ENCODE data around the gene CT45A8.
"Not testable (repeated sequence)": the region's sequence is repeated elsewhere in the genome, so short reads cannot be mapped to it uniquely, and the experiment has no call there.

CT45A8 gene

GRCh38 chrX:135854438-135854837, at the start of gene CT45A8:
CT45A8 (minus strand) TSS chrX:135854538; CDS start chrX:135850783, 3,755 bp downstream.
- not testable (repeated sequence) for DNase-seq; H3K4me3 Mint-ChIP-seq; H3K36me3 Mint-ChIP-seq (ENCODE audit: low read depth); ATAC-seq; H3K27me3 Mint-ChIP-seq; H3K9me3 Mint-ChIP-seq; H3K4me1 Mint-ChIP-seq; H3K27ac Mint-ChIP-seq

- Mint-ChIP-seq H3K36me3 (ENCODE audit: low read depth) (no peaks in the 10 kb centered on the region), H3K27me3 (no peaks in the 10 kb centered on the region), H3K4me3 (no peak within 1 kb of the TSS), H3K9me3 (no peaks in the 10 kb centered on the region), H3K4me1 (no peaks in the 10 kb centered on the region), H3K27ac (no peak within 1 kb of the TSS)
- ATAC-seq (no peak), DNase-seq (no peak)
Observed at GRCh38 chrX:135893294-135893817, 39.0 kb upstream of the CT45A8 start, which contains the start of the genes CT45A10 and SAGE1. CT45A10 (minus strand) TSS chrX:135893444; CDS start chrX:135885344, 8,100 bp downstream. SAGE1 (plus strand) TSS chrX:135893716; CDS start chrX:135896243, 2,527 bp downstream.

DNA sequence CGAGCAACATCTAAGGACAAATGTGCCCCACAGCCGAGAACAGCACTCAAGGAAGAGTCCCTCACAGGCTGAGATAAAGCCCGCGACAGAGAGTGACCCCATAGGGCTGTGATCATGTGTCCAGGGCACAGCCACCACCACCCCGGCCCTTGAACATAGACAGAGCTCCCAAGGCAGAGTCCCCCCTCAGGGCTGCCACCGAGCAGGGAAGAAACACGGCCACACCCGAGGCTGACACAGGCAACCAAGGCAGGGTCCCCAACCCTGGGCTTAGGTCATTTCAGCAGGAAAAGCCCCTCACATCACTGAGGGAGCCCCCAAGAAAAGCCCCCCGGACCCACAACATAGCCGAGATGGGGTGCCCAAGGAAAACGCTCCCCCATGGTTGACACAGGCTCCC, 38.4 kb upstream of the CT45A8 start:
- DNase-seq (no peak), ATAC-seq (no peak)
- Mint-ChIP-seq H3K27ac (no peak overlapping the region), H3K4me1 (no peaks in the 10 kb centered on the region), H3K27me3 (no peaks in the 10 kb centered on the region), H3K36me3 (ENCODE audit: low read depth) (no peaks in the 10 kb centered on the region), H3K4me3 (no peak overlapping the region), H3K9me3 (no peaks in the 10 kb centered on the region)

GRCh38 chrX:135890087-135890585, 35.8 kb upstream of the CT45A8 start:
- ATAC-seq, result no peak
- Mint-ChIP-seq H3K9me3 (no peaks in the 10 kb centered on the region), H3K4me1 (no peaks in the 10 kb centered on the region), H3K36me3 (ENCODE audit: low read depth) (no peaks in the 10 kb centered on the region), H3K27me3 (no peaks in the 10 kb centered on the region), H3K4me3 (no peak overlapping the region), H3K27ac (no peak overlapping the region)
- DNase-seq, result no peak

- not testable (repeated sequence) for H3K4me3 Mint-ChIP-seq; H3K36me3 Mint-ChIP-seq (ENCODE audit: low read depth); H3K27ac Mint-ChIP-seq; H3K9me3 Mint-ChIP-seq; H3K27me3 Mint-ChIP-seq; H3K4me1 Mint-ChIP-seq; ATAC-seq
- peak; percentile 50 for DNase-seq
Observed at GRCh38 chrX:135888976-135889375, 34.6 kb upstream of the CT45A8 start.

- not testable (repeated sequence) for H3K27me3 Mint-ChIP-seq; H3K36me3 Mint-ChIP-seq (ENCODE audit: low read depth); H3K4me3 Mint-ChIP-seq; H3K27ac Mint-ChIP-seq; H3K4me1 Mint-ChIP-seq; H3K9me3 Mint-ChIP-seq; ATAC-seq; DNase-seq
Observed at GRCh38 chrX:135888230-135888629, 33.9 kb upstream of the CT45A8 start.

- not testable (repeated sequence) for ATAC-seq; H3K36me3 Mint-ChIP-seq (ENCODE audit: low read depth); H3K9me3 Mint-ChIP-seq; H3K4me1 Mint-ChIP-seq; DNase-seq; H3K27ac Mint-ChIP-seq; H3K27me3 Mint-ChIP-seq; H3K4me3 Mint-ChIP-seq
Observed at GRCh38 chrX:135882741-135883140, 28.4 kb upstream of the CT45A8 start.

- not testable (repeated sequence) for ATAC-seq; H3K27ac Mint-ChIP-seq; H3K4me3 Mint-ChIP-seq; DNase-seq; H3K36me3 Mint-ChIP-seq (ENCODE audit: low read depth); H3K4me1 Mint-ChIP-seq; H3K27me3 Mint-ChIP-seq; H3K9me3 Mint-ChIP-seq
Observed at GRCh38 chrX:135871712-135872111, 17.4 kb upstream of the CT45A8 start, which contains the start of gene CT45A9. CT45A9 (minus strand) TSS chrX:135871812; CDS start chrX:135868061, 3,751 bp downstream.

GRCh38 chrX:135837180-135837579, 17.2 kb downstream of the CT45A8 start, which contains the start of gene CT45A7:
CT45A7 (minus strand) TSS chrX:135837280; CDS start chrX:135833533, 3,747 bp downstream.
- ATAC-seq; H3K27me3 Mint-ChIP-seq; H3K36me3 Mint-ChIP-seq (ENCODE audit: low read depth); H3K4me3 Mint-ChIP-seq; H3K9me3 Mint-ChIP-seq; H3K4me1 Mint-ChIP-seq; H3K27ac Mint-ChIP-seq; DNase-seq: not testable (repeated sequence)

DNA sequence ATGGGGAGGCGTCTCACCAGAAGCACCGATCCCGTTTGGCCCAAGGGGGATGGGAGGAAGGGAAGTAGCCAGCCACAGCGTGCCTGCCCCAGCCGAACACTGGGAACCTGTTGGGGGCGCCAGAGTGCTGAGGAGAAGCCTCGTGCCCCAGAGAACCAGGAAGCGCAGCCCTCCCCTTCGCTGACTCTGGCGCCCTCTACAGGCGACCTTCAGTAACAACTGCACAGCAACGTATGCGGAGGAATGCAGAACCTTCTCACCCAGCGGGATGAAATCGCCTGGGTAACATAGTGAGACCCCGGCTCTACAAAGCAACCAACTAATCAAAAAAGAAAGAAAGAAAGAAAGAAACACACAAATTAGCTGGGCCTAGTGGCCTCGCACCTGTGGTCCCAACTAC, 34.4 kb downstream of the CT45A8 start, which contains the start of gene CT45A2:
TSS of gene CT45A2 (minus strand) at position 101 of the 400 bp plus-strand sequence. CDS start 3,747 bp downstream, outside the sequence.
- H3K4me1 Mint-ChIP-seq; H3K36me3 Mint-ChIP-seq (ENCODE audit: low read depth); ATAC-seq; DNase-seq; H3K27me3 Mint-ChIP-seq; H3K4me3 Mint-ChIP-seq; H3K9me3 Mint-ChIP-seq; H3K27ac Mint-ChIP-seq: not testable (repeated sequence)

DNA sequence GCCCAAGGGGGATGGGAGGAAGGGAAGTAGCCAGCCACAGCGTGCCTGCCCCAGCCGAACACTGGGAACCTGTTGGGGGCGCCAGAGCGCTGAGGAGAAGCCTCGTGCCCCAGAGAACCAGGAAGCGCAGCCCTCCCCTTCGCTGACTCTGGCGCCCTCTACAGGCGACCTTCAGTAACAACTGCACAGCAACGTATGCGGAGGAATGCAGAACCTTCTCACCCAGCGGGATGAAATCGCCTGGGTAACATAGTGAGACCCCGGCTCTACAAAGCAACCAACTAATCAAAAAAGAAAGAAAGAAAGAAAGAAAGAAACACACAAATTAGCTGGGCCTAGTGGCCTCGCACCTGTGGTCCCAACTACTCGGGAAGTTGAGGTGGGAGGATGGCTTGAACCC, 51.7 kb downstream of the CT45A8 start, which contains the start of gene CT45A6:
TSS of gene CT45A6 (minus strand) at position 101 of the 400 bp plus-strand sequence. CDS start 3,794 bp downstream, outside the sequence.
- ATAC-seq; H3K27ac Mint-ChIP-seq; DNase-seq; H3K36me3 Mint-ChIP-seq (ENCODE audit: low read depth); H3K9me3 Mint-ChIP-seq; H3K4me3 Mint-ChIP-seq; H3K4me1 Mint-ChIP-seq; H3K27me3 Mint-ChIP-seq: not testable (repeated sequence)

Data from activated naive CD8-positive, alpha-beta T cell treated with anti-CD3 and anti-CD28 coated beads, Interleukin-2, amount 50 U/mL, for 24 hours (primary cell).